Thyroid gland (tissue), 4 donors: ENCODE data around the gene IKZF1. TPM values are rescaled to one million over a fixed set of nuclear protein-coding genes. Genes with fewer than 3 reads are reported as not detected.
"Not testable (repeated sequence)": the region's sequence is repeated elsewhere in the genome, so short reads cannot be mapped to it uniquely, and the experiment has no call there.

Experiments used
- DNase-seq, 2 donors: peaks; one replicate each; pipeline ENCODE4 v3.0.0-alpha.2; 2019
- H3K27ac ChIP-seq, 3 donors: fragments of 200-600 bp; sonication (generic); 1 replicate in 2 of 3; 2 replicates in 1 of 3; pipeline ENCODE4 v1.5.1; 2016 to 2019; ENCODE audit warnings: mild to moderate bottlenecking in 1 of 3, moderate library complexity in 1 of 3
- H3K27me3 ChIP-seq: fragments of 200-600 bp; sonication (generic); one replicate; pipeline ENCODE4 v1.5.1; 2019
- H3K36me3 ChIP-seq, 2 donors: fragments of 200-600 bp; sonication (generic); one replicate each; pipeline ENCODE4 v1.5.1; 2016 to 2019
- H3K4me1 ChIP-seq, 2 donors: fragments of 200-600 bp; sonication (generic); one replicate each; pipeline ENCODE4 v1.5.1; 2017 to 2019
- H3K4me3 ChIP-seq, 3 donors: fragments of 200-600 bp; sonication (generic); replicated peaks in 1 of 3; 1 replicate in 2 of 3; 2 replicates in 1 of 3; pipeline ENCODE4 v1.5.1; 2016; ENCODE audit warnings: mild to moderate bottlenecking in 1 of 3
- H3K9me3 ChIP-seq: fragments of 200-600 bp; sonication (generic); one replicate; pipeline ENCODE4 v1.5.1; 2017
- POLR2A ChIP-seq, 2 donors: fragments of 450-650 bp; IDR thresholded peaks; one replicate each; pipeline ENCODE4 v1.6.1; 2017; ENCODE audit warnings: antibody characterized with exemption in 2 of 2, mild to moderate bottlenecking in 2 of 2, moderate library complexity in 1 of 2
- WGBS, 2 donors: methylation state at CpG; one replicate each; pipeline ENCODE4 v1.1.5; 2017; 5-methylcytosine and 5-hydroxymethylcytosine counted together
- intact Hi-C: fragments of 100-400 bp; cut with DNase I; formaldehyde crosslinking; loops from one replicate; pipeline ENCODE4 v1.15.1; 2023
- total RNA-seq, 4 donors: library from RNA; depleted of rRNA; stranded (reverse); fragments of >200 nt; gene quantifications; one replicate each; pipeline ENCODE4 v1.2.3, GENCODE V29; 2016
- TF ChIP-seq, protein P1 (sequence below), 6 experiments: fragments of 200-600 bp in 3 of 6; fragments of 450-650 bp in 3 of 6; sonication (generic) in 3 of 6; IDR thresholded peaks; one replicate each; pipeline ENCODE4 v1.5.1; 2016 to 2019; ENCODE audit warnings: antibody characterized with exemption in 6 of 6, mild to moderate bottlenecking in 2 of 6, inconsistent platforms in 1 of 6, moderate library complexity in 1 of 6

The IKZF1 gene
- total RNA-seq, 4 donors from 2014 or later = 8.9 to 10.5 (median 9.6) TPM

DNA sequence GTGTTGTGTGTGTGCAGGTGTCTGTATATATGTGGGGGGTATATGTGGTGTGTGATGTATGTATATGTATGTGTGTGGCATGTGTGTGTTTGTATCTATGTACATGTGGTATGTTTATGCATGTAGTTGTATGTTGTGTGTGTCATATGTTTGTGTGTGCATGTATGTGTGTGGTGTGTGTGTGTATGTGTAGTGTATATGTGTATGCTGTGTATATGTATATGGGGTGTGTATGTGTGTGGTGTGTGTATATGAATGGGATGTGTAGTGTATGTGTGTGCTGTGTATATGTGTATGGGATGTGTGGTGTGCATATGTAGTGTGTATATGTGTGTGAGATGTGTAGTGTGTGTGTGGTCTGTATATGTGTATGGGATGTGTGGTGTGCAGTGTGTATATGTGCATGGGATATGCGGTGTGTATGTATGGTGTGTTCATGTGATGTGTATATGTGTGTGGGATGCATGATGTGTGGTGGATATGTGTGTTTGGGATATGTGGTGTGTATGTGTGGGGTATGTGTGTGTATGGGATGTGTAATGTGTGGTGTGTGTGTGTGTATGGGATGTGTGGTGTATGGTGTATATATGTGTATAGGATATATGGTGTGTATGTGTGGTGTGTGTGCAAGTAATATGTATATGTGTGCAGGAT, 30.0 kb downstream of the IKZF1 start:
- H3K4me3 ChIP-seq = no peak overlapping the region
- TF ChIP-seq, protein P1, sequence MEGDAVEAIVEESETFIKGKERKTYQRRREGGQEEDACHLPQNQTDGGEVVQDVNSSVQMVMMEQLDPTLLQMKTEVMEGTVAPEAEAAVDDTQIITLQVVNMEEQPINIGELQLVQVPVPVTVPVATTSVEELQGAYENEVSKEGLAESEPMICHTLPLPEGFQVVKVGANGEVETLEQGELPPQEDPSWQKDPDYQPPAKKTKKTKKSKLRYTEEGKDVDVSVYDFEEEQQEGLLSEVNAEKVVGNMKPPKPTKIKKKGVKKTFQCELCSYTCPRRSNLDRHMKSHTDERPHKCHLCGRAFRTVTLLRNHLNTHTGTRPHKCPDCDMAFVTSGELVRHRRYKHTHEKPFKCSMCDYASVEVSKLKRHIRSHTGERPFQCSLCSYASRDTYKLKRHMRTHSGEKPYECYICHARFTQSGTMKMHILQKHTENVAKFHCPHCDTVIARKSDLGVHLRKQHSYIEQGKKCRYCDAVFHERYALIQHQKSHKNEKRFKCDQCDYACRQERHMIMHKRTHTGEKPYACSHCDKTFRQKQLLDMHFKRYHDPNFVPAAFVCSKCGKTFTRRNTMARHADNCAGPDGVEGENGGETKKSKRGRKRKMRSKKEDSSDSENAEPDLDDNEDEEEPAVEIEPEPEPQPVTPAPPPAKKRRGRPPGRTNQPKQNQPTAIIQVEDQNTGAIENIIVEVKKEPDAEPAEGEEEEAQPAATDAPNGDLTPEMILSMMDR (IDR thresholded peaks at IDR 0.05) = no peak
- TF ChIP-seq POLR2A (IDR thresholded peaks at IDR 0.05) = no peak
- H3K4me1 ChIP-seq = peaks cover 15 to 16% of the 10 kb centered on the region in 2 donors
- H3K36me3 ChIP-seq = no peaks in the 10 kb centered on the region
- intact Hi-C loops = no loop called here
- no peaks in the 10 kb centered on the region for H3K9me3 ChIP-seq
- no peak overlapping the region for H3K27ac ChIP-seq
- no peak for DNase-seq
- no peaks in the 10 kb centered on the region for H3K27me3 ChIP-seq
- 89 to 100% methylated on average over 1 of the region's 1 CpG for WGBS, 2 donors

DNA sequence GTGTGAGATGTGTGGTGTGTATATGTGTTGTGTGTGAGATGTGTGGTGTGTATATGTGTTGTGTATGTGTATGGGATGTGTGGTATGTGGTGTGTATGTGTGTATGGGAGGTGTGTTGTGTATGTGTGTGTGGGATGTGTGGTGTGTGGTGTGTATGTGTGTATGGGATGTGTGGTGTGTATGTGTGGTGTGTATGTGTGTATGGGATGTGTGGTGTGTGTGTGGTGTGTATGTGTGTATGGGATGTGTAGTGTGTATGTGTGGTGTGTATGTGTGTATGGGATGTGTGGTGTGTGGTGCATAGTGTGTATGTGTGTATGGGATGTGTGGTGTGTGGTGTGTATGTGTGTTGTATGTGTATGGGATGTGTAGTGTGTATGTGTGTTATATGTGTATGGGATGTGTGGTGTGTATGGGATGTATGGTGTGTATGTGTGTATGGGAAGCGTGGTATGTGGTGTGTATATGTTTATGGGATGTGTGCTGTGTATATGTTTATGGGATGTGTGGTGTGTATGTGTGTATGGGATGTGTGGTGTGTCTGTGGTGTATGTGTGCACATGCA, 30.8 kb downstream of the IKZF1 start:
- H3K27me3 ChIP-seq = no peaks in the 10 kb centered on the region
- no peak for TF ChIP-seq POLR2A (IDR thresholded peaks at IDR 0.05)
- TF ChIP-seq, protein P1 (IDR thresholded peaks at IDR 0.05) = no peak
- H3K27ac ChIP-seq = no peak overlapping the region
- H3K9me3 ChIP-seq = no peaks in the 10 kb centered on the region
- H3K4me3 ChIP-seq = no peak overlapping the region
- intact Hi-C loops = no loop called here
- no peaks in the 10 kb centered on the region for H3K36me3 ChIP-seq
- 93% methylated on average over 1 of the region's 1 CpG for WGBS, 2 donors
- DNase-seq = no peak
- H3K4me1 ChIP-seq = peaks cover 15 to 16% of the 10 kb centered on the region in 2 donors

DNA sequence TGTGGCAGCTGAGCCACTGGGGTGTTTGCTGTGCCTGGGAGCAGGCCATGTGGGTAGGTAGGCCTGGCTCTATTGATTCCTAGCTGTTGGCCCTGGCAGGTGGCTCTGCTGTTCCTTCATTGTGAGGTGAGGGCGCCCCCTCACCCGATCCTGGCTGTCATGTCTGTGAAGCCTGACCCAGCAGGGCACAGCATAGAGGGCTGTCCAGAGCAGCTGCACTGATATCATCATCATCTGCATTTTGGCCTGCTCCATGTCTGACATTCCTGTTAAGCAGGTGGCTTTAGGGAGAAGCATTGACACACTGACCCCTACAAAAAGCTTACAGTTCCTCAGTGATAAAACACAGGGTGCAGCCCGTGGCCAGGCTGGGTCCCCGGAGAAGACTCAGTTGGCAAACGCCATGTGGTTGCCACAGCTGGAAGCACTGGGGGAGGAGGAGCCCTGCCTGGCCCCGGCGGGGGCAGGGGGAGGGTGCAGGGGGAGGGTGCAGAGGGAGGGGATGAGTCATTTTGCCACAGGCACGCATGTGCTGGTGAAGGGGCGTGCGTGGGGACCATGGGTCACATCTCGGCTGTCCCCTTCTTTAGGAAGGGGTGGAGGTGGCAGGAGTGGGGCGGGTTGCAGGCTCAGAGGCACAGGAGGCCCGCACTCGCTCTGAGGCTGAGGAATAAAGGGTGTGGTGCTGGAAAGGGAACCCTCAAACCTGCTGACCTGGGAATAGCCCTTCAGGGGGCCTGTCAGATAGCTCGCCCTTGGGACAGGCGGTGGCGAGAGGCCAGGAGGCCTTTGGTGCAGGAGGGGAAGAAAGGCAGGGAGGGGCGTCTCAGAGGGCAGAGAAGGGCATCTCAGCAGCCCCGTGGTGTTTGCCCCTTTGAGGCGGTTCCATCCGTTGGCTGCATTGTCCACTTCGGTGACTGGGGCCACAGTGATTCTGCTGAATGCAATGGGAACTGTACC, 31.6 kb downstream of the IKZF1 start:
- DNase-seq = no peak
- Histone ChIP-seq H3K4me3 (no peak overlapping the region), H3K36me3 (no peaks in the 10 kb centered on the region), H3K27ac (no peak overlapping the region), H3K9me3 (no peaks in the 10 kb centered on the region), H3K4me1 (peaks cover 15 to 16% of the 10 kb centered on the region in 2 donors), H3K27me3 (no peaks in the 10 kb centered on the region)
- no peak for TF ChIP-seq POLR2A (IDR thresholded peaks at IDR 0.05)
- intact Hi-C loops = no loop called here
- WGBS, 2 donors = 85 to 86% methylated on average over 17 of the region's 22 CpGs

DNA sequence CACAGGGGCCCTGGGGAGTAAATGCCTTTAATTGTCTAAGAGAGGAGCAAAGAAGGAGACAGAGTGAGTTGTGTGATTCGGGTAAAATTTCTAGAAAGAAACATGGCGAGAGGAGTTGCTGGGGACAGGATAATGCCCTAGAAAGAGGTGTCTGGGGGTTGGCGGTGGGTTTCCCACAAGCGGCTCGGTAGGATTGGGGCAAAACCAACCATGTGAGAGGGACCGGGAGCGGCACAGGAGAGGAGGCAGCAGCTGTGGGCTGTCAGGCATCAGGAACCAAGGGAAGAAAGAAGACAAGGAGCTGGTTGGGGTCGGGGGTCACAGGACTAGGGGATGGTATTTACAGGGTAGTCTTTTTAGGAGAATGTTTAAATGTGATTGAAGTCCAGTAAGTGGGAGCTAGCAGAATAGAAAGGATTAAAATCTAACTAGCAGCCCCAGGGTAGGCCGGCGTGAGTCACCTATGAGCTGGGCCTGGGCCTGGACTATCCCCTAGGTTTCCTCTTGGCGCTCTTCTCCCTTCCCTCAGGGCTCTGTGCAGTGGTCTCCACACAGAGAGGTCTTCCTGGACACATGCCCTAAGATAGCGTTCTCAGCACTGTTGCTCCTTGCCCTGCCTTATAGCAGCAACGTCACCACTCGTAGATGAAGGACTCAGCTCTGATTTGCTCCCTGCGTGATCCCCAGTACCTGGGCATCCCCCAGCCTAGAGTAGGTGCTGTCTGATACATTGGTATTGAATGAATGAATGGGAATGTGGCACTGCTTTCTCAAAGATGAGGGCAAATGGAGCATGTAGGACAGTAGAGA, 32.6 kb downstream of the IKZF1 start:
- 87 to 92% methylated on average over 15 of the region's 15 CpGs for WGBS, 2 donors
- TF ChIP-seq, protein P1 (IDR thresholded peaks at IDR 0.05) = no peak
- no peak for TF ChIP-seq POLR2A (IDR thresholded peaks at IDR 0.05)
- DNase-seq = no peak
- H3K4me1 ChIP-seq = peaks cover 9 to 14% of the 10 kb centered on the region in 2 donors
- H3K9me3 ChIP-seq = no peaks in the 10 kb centered on the region
- no peaks in the 10 kb centered on the region for H3K27me3 ChIP-seq
- H3K36me3 ChIP-seq = no peaks in the 10 kb centered on the region
- intact Hi-C loops = no loop called here
- H3K4me3 ChIP-seq = no peak overlapping the region
- H3K27ac ChIP-seq = no peak overlapping the region

DNA sequence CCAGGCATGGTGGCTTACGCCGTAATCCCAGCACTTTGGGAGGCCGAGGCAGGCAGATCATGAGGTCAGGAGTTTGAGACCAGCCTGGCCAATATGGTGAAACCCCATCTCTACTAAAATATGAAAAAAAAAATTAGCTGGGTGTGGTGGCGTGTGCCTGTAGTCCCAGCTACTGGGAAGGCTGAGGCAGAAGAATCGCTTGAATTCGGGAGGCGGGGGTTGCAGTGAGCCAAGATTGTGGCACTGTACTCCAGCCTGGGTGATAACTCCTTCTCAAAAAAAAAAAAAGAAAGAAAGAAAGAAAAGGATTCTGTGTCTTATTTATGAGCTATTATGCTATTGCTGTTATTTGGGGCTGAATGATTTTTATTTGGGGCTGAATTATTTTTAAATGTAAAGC, 35.0 kb downstream of the IKZF1 start:
- H3K9me3 ChIP-seq, H3K27me3 ChIP-seq, DNase-seq, H3K4me3 ChIP-seq, H3K36me3 ChIP-seq, intact Hi-C loops, H3K4me1 ChIP-seq, H3K27ac ChIP-seq: not testable (repeated sequence)
- 89 to 91% methylated on average over 7 of the region's 7 CpGs for WGBS, 2 donors
